DOHH2 (cell line): Measurements from ENCODE around the gene FAM124A.

Source experiments
- H3F3A ChIP-seq: fragments of 200-600 bp; sonication (generic), shearing (Covaris generic); 2 replicates; pipeline ENCODE4 v1.6.0; 2016; ENCODE audit warnings: antibody characterized with exemption, mild to moderate bottlenecking; ENCODE audit not compliant: control insufficient read depth, insufficient read depth
- H3K27ac ChIP-seq: fragments of 200-600 bp; sonication (generic); 2 replicates; pipeline ENCODE4 v1.5.1; 2014; ENCODE audit warnings: low read depth, mild to moderate bottlenecking, low read length, moderate library complexity
- H3K27me3 ChIP-seq: fragments of 200-600 bp; sonication (generic); 2 replicates; pipeline ENCODE4 v1.6.1; 2014; ENCODE audit warnings: mild to moderate bottlenecking, low read length, mixed read lengths; ENCODE audit not compliant: control insufficient read depth
- H3K36me3 ChIP-seq: fragments of 200-600 bp; sonication (generic); 2 replicates; pipeline ENCODE4 v1.6.1; 2014; ENCODE audit warnings: mild to moderate bottlenecking, low read length, moderate library complexity, mixed read lengths; ENCODE audit not compliant: control insufficient read depth
- H3K4me1 ChIP-seq: fragments of 200-600 bp; sonication (generic); 2 replicates; pipeline ENCODE4 v1.6.1; 2014; ENCODE audit warnings: mild to moderate bottlenecking, low read length, mixed read lengths; ENCODE audit not compliant: control insufficient read depth
- H3K4me2 ChIP-seq: fragments of 200-600 bp; sonication (generic); 2 replicates; pipeline ENCODE4 v1.6.0; 2014; ENCODE audit warnings: mild to moderate bottlenecking, low read length, moderate library complexity
- H3K4me3 ChIP-seq: fragments of 200-600 bp; sonication (generic); 2 replicates; pipeline ENCODE4 v1.5.1; 2014; ENCODE audit warnings: mild to moderate bottlenecking, low read length, mixed read lengths
- H3K79me2 ChIP-seq: fragments of 200-600 bp; sonication (generic); 2 replicates; pipeline ENCODE4 v1.6.1; 2014; ENCODE audit warnings: mild to moderate bottlenecking, low read length, mixed read lengths; ENCODE audit not compliant: control insufficient read depth
- H3K9me2 ChIP-seq: fragments of 200-600 bp; sonication (generic); replicated peaks from 2 replicates; pipeline ENCODE4 v1.6.1; 2014; ENCODE audit warnings: mild to moderate bottlenecking, low read length, mixed read lengths; ENCODE audit not compliant: control insufficient read depth
- H3K9me3 ChIP-seq: fragments of 200-600 bp; sonication (generic); 2 replicates; pipeline ENCODE4 v1.6.1; 2014; ENCODE audit warnings: antibody characterized with exemption, low read length, mixed read lengths; ENCODE audit not compliant: control insufficient read depth, insufficient read depth
- H4K20me1 ChIP-seq: fragments of 200-600 bp; sonication (generic); 2 replicates; pipeline ENCODE4 v1.6.0; 2014; ENCODE audit warnings: low read depth, mild to moderate bottlenecking, antibody characterized with exemption, low read length, moderate library complexity; ENCODE audit not compliant: control insufficient read depth, insufficient read depth
- EZH2phosphoT487 ChIP-seq: fragments of 200-600 bp; sonication (generic); IDR thresholded peaks from 2 replicates; pipeline ENCODE4 v1.6.1; 2017; ENCODE audit warnings: borderline replicate concordance, mild to moderate bottlenecking, antibody characterized with exemption, low read length, moderate library complexity, mixed read lengths
- TF ChIP-seq, protein P1 (sequence below): fragments of 200-600 bp; sonication (generic); IDR thresholded peaks from one replicate; pipeline ENCODE4 v1.5.1; 2014; ENCODE audit warnings: antibody characterized with exemption, mild to moderate bottlenecking, low read depth, low read length; ENCODE audit not compliant: poor library complexity, severe bottlenecking

Gene FAM124A

DNA sequence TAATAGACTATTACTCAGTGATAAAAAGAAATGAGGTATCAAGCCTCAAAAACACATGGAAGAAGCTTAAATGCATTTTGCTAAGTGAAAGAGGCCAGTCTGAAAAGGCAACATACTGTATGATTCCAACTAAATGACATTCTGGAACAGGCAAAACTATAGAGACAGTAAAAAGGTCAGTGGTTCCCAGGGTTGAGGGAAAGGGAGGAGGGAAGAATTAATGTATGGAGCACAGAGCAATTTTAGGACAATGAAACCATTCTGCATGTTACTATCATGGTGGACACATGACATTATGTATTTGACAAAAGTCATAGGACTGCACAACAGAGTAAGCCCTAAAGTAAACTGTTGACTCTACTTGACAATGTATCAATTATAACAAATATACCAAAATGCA, 111.6 kb downstream of the FAM124A start:
- H3K27ac ChIP-seq = no peak overlapping the region
- H3K4me2 ChIP-seq = no peak overlapping the region
- H3K79me2 ChIP-seq = no peaks in the 10 kb centered on the region

More for the DNA sequence above, 111.6 kb downstream of the FAM124A start:
- no peaks in the 10 kb centered on the region for H4K20me1 ChIP-seq
- TF ChIP-seq, protein P1, sequence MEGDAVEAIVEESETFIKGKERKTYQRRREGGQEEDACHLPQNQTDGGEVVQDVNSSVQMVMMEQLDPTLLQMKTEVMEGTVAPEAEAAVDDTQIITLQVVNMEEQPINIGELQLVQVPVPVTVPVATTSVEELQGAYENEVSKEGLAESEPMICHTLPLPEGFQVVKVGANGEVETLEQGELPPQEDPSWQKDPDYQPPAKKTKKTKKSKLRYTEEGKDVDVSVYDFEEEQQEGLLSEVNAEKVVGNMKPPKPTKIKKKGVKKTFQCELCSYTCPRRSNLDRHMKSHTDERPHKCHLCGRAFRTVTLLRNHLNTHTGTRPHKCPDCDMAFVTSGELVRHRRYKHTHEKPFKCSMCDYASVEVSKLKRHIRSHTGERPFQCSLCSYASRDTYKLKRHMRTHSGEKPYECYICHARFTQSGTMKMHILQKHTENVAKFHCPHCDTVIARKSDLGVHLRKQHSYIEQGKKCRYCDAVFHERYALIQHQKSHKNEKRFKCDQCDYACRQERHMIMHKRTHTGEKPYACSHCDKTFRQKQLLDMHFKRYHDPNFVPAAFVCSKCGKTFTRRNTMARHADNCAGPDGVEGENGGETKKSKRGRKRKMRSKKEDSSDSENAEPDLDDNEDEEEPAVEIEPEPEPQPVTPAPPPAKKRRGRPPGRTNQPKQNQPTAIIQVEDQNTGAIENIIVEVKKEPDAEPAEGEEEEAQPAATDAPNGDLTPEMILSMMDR = no peak
- TF ChIP-seq EZH2phosphoT487 = no peak
- peaks cover 6% of the 10 kb centered on the region; the same call in 1 of the 2 replicates for H3K27me3 ChIP-seq
- no peaks in the 10 kb centered on the region for H3K9me3 ChIP-seq
- H3F3A ChIP-seq = no peaks in the 10 kb centered on the region
- no peaks in the 10 kb centered on the region for H3K36me3 ChIP-seq
- H3K9me2 ChIP-seq = no peaks in the 10 kb centered on the region
- no peak overlapping the region for H3K4me3 ChIP-seq
- H3K4me1 ChIP-seq = no peaks in the 10 kb centered on the region
